Osteocyte (in vitro differentiated cells): ENCODE data around the gene MMP11. TPM values are rescaled to one million over a fixed set of nuclear protein-coding genes. Genes with fewer than 3 reads are reported as not detected.

Experiments used
- DNase-seq: peaks from one replicate; pipeline ENCODE4 v3.0.0; 2021; ENCODE audit warnings: mixed read lengths; ENCODE audit not compliant: unreplicated experiment; ENCODE audit errors: extremely low spot score
- H3K27ac Mint-ChIP-seq: one replicate; pipeline ENCODE4 v1.8.0; 2021; ENCODE audit warnings: mild to moderate bottlenecking, mixed read lengths; ENCODE audit not compliant: unreplicated experiment
- H3K27me3 Mint-ChIP-seq: one replicate; pipeline ENCODE4 v1.8.0; 2021; ENCODE audit warnings: mixed read lengths; ENCODE audit not compliant: unreplicated experiment
- H3K36me3 Mint-ChIP-seq: one replicate; pipeline ENCODE4 v1.8.0; 2021; ENCODE audit warnings: mixed read lengths; ENCODE audit not compliant: unreplicated experiment
- H3K4me1 Mint-ChIP-seq: one replicate; pipeline ENCODE4 v1.8.0; 2021; ENCODE audit warnings: mixed read lengths; ENCODE audit not compliant: unreplicated experiment
- H3K4me3 Mint-ChIP-seq: one replicate; pipeline ENCODE4 v1.8.0; 2021; ENCODE audit warnings: mild to moderate bottlenecking, moderate library complexity, mixed read lengths; ENCODE audit not compliant: unreplicated experiment
- H3K9me3 Mint-ChIP-seq: one replicate; pipeline ENCODE4 v1.8.0; 2021; ENCODE audit warnings: mixed read lengths; ENCODE audit not compliant: unreplicated experiment
- CTCF ChIP-seq: fragments of 200-600 bp; sonication (generic); IDR thresholded peaks from 2 replicates; pipeline ENCODE4 v1.5.0; 2021; ENCODE audit warnings: antibody characterized with exemption, mild to moderate bottlenecking, moderate library complexity
- total RNA-seq: library from RNA; stranded (reverse); gene quantifications from 2 replicates; pipeline ENCODE4 v1.2.1, GENCODE V29; 2021

Gene MMP11
- total RNA-seq, 1 donor from 2014 or later, result 72.5 TPM

DNA sequence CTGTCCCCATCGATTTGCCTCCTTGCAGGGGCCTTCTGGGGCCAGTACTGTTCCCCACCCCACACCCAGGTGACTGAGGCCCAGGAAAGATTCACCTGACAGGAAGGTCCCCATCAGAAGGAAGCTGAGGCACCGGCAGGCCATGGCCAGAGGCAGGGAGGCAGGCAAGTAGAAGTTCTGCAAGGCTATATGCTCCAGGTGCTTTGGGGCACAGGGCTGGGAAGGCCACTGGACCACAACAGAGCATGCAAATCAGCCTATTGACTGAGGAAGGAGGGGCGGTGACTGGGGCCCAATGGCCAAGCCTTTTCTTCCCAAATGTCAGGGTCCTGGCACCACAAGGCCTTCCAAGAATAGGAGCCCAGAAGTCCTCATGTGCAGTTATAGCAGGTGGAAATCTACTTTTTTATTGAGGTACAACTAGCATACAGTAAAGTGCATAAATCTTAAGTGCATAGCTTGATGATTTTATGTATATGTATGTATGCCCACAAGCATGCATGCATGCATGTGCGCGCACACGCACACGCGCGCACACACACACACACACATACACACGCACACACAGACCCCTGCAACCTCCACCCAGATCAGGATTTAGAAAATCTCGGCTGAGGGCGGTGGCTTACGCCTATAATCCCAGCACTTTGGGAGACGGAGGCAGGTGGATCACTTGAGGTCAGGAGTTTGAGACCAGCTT is 18.3 kb upstream of the MMP11 start, which contains the start of gene VPREB3:
TSS of gene VPREB3 (minus strand) at position 206 of the 700 bp plus-strand sequence. CDS start at position 144, 62 bp downstream.
- no peaks in the 10 kb centered on the region for H3K27me3 Mint-ChIP-seq
- H3K4me3 Mint-ChIP-seq, result no peak within 1 kb of the TSS
- peaks cover 15% of the 10 kb centered on the region for H3K4me1 Mint-ChIP-seq
- no peak for TF ChIP-seq CTCF
- H3K36me3 Mint-ChIP-seq, result no peaks in the 10 kb centered on the region
- H3K9me3 Mint-ChIP-seq, result no peaks in the 10 kb centered on the region
- DNase-seq, result no peak
- no peak within 1 kb of the TSS for H3K27ac Mint-ChIP-seq

- TF ChIP-seq CTCF, result no peak
- Mint-ChIP-seq H3K27ac (no peak overlapping the region), H3K9me3 (no peaks in the 10 kb centered on the region), H3K4me3 (no peak overlapping the region), H3K27me3 (no peaks in the 10 kb centered on the region), H3K4me1 (peaks cover 9% of the 10 kb centered on the region), H3K36me3 (no peaks in the 10 kb centered on the region)
- DNase-seq, result no peak
Observed at GRCh38 chr22:23754980-23755636, 17.5 kb upstream of the MMP11 start.

DNA sequence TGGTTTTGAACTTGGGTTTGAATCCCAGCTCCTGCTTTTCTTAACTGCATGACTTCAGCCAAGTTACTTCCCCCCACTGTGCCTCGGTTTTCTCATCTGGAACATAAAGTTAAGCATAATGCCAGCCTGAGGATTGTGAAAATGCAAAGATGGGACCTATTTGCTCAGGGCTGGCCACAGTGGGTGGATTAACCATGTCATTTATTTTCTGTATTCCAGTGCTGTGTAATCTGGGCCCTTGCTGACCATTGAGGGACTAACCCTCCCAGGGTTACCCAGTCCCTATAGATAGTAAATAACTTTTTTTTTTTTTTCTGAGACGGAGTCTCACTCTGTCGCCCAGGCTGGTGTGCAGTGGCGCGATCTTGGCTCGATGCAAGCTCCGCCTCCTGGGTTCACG is 16.9 kb upstream of the MMP11 start:
- no peak for DNase-seq
- H3K9me3 Mint-ChIP-seq, result no peaks in the 10 kb centered on the region
- H3K4me3 Mint-ChIP-seq, result no peak overlapping the region
- no peak overlapping the region for H3K27ac Mint-ChIP-seq
- peaks cover 3% of the 10 kb centered on the region for H3K4me1 Mint-ChIP-seq
- no peaks in the 10 kb centered on the region for H3K27me3 Mint-ChIP-seq
- no peaks in the 10 kb centered on the region for H3K36me3 Mint-ChIP-seq
- TF ChIP-seq CTCF, result no peak

- Mint-ChIP-seq H3K9me3 (no peaks in the 10 kb centered on the region), H3K4me3 (no peak overlapping the region), H3K4me1 (peaks cover 3% of the 10 kb centered on the region), H3K27me3 (no peaks in the 10 kb centered on the region), H3K27ac (no peak overlapping the region), H3K36me3 (no peaks in the 10 kb centered on the region)
- no peak for DNase-seq
- no peak for TF ChIP-seq CTCF
Observed at GRCh38 chr22:23756891-23757290, 15.8 kb upstream of the MMP11 start.

- DNase-seq, result no peak
- peaks cover 10% of the 10 kb centered on the region for H3K4me1 Mint-ChIP-seq
Observed at GRCh38 chr22:23759566-23759965, 13.1 kb upstream of the MMP11 start.

More at GRCh38 chr22:23759566-23759965, 13.1 kb upstream of the MMP11 start:
- H3K4me3 Mint-ChIP-seq, result no peak overlapping the region
- H3K27me3 Mint-ChIP-seq, result no peaks in the 10 kb centered on the region
- no peak overlapping the region for H3K27ac Mint-ChIP-seq
- H3K9me3 Mint-ChIP-seq, result no peaks in the 10 kb centered on the region
- H3K36me3 Mint-ChIP-seq, result no peaks in the 10 kb centered on the region
- no peak for TF ChIP-seq CTCF
